Stimulated activated CD4-positive, alpha-beta T cell treated with anti-CD3 and anti-CD28 coated beads, TNF-alpha, amount 100 ng/mL, for 24 hours (primary cell): ENCODE measurements around the gene BICDL2.
"Not testable (repeated sequence)": the region's sequence is repeated elsewhere in the genome, so short reads cannot be mapped to it uniquely, and the experiment has no call there.

Experiments used
- DNase-seq, 3 experiments: peaks; one replicate each; pipeline ENCODE4 v3.0.0-alpha.2; 2020; ENCODE audit warnings: low read depth in 3 of 3

Gene BICDL2, protein sequence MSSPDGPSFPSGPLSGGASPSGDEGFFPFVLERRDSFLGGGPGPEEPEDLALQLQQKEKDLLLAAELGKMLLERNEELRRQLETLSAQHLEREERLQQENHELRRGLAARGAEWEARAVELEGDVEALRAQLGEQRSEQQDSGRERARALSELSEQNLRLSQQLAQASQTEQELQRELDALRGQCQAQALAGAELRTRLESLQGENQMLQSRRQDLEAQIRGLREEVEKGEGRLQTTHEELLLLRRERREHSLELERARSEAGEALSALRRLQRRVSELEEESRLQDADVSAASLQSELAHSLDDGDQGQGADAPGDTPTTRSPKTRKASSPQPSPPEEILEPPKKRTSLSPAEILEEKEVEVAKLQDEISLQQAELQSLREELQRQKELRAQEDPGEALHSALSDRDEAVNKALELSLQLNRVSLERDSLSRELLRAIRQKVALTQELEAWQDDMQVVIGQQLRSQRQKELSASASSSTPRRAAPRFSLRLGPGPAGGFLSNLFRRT

DNA sequence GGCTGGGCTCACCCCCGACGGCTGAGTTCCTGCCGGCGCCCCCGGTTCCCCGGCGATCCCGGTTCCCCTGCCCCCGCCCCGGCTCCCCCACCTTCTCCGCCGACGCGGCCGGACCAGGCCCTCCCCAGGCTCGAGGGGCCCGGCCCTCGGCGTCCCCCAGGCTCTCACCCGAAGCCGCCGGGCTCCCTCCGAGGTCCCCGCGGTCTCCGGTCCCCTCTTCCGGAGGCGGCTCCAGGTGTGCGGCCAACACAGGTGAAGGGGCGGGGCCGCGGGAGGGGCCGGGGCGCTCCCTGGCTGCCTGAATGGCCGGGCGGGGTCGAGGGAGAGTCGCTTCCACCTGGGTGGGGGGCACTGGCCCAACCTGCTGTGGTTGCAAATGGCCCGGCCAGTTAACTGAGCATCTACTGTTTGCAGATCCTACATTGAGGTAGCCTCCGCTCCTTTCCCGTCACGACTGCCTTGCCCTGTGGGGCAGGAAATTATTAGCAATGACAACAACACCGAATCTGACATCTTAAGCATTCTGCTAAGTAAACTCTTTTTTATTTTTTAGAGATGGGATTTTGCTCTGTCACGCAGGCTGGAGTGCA is at the start of gene BICDL2:
Gene BICDL2 (minus strand): TSS at position 219 of the 590 bp plus-strand sequence. CDS start 1,448 bp downstream, outside the sequence.
- DNase-seq: no peak

DNA sequence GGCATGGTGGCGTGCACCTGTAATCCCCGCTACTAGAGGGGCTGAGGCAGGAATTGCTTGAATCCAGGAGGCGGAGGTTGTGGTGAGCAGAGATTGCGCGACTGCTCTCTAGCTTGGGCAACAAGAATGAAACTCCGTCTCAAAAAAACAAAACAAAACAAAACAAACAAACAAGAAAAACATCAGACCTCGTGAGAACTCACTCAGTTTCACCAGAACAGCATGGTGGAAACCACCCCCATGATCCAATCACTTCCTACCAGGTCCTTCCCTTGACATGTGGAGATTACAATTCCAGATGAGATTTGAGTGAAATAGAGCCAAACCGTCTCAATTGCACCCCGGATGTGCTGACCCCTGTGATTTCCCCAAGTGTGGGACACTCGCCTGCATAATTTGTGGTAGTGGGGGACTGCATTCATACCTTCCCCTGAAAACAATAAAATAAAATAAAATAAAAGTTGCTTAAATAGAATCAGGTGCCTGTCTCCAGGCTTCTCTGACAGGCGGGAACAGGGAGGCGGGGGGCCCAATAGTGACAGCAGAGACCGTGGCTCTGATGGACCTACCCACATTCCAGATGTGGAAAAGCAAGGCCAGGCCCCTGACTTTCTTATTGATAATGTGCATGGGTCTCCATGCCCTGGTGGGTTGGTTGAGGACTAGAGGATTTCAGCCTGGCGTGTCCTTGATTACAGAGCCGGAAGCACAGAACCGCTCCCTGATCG is 49.3 kb upstream of the BICDL2 start:
- DNase-seq: no peak

DNA sequence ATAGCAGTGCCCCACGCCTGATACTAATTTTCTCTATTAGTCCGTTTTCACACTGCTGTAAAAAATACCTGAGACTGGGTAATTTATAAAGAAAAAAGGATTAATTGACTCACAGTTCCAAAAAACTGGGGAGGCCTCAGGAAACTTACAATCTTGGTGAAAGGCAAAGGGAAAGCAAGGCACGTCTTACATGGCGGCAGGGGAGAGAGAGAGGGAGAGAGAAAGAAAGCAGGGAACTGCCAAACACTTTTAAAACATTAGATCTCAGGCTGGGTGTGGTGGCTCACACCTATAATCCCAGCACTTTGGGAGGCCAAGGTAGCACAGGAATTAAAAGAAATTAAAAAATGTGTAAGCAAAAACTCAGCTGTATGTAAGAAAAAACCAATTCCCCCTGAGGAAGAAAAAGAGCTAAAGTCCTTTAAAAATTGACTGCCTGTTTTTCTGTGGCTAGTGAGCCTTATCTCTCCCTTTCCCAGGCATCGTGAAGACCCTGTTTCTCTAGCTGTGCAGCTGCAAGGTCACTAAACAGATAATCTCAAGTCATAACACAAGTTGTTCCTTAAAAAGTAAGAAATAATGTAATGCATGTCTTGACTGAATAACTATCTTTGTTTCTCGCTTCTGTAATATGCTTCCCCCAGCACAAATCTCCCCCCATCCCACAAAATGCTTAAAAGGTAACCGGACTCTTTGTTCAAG is 48.4 kb upstream of the BICDL2 start:
- no peak for DNase-seq

DNA sequence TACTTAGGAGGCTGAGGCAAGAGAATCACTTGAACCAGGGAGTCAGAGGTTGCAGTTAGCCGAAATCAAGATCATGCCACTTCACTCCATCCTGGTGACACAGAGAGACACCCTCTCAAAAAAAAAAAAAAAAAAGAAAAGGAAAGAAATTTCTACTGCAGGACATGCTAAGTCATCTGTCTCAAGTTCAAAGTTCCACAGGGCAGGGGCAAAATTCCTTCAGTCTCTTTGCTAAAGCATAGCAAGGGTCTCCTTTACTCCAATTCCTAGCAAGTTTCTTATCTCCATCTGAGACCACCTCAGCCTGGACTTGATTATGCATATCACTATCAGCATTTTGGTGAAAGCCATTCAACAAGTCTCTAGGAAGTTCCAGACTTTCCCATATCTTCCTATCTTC is 47.7 kb upstream of the BICDL2 start:
- no peak for DNase-seq

DNA sequence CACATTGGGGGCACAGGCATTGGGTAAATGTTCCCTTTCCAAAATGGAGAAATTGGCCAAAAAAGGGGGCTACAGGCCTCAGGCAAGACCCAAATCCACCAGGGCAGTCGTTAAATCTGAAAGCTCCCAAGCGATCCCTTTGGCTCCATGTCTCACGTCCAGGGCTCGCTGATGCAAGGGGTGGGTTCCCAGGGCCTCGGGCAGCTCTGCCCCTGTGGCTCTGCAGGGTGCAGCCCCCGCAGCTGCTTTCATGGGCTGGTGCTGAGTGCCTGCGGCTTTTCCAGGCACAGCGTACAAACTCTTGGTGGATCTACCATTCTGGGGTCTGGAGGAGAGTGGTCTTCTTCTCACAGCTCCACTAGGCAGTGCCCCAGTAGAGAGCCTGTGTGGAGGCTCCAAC is 46.7 kb upstream of the BICDL2 start:
- not testable (repeated sequence) for DNase-seq

DNA sequence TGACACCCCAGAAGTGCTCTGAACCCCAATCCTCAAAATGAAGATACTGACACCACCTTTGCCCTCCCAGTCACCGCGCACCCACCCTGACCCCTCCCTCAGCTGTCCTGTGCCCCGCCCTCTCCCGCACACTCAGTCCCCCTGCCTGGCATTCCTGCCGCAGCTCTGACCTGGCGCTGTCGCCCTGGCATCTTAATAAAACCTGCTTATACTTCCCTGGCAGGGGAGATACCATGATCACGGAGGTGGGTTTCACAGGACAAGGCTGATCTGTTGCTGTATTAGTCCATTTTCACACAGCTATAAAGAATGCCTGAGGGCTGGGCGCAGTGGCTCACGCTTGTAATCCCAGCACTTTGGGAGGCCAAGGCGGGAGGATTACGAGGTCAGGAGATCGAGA is 45.2 kb upstream of the BICDL2 start:
- not testable (repeated sequence) for DNase-seq

DNA sequence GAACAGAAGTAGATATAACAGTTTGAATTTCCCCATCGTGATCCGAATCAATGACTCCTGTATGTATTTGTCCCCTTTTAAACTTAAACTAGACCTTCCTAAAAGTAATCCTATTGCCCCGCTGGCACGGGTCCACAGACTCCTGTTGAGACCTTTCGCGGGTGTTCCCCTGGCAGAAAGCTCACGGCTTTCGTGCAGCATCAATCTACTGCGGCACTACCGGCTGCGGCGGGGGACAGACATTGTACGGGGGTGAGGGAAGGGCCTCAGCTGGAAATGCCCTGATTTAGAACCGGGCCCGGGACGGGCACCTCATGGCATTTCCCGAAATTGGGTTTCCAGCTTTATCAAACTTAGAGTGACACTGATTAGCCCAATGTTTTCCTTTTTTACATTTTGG is 43.3 kb upstream of the BICDL2 start:
- no peak for DNase-seq

DNA sequence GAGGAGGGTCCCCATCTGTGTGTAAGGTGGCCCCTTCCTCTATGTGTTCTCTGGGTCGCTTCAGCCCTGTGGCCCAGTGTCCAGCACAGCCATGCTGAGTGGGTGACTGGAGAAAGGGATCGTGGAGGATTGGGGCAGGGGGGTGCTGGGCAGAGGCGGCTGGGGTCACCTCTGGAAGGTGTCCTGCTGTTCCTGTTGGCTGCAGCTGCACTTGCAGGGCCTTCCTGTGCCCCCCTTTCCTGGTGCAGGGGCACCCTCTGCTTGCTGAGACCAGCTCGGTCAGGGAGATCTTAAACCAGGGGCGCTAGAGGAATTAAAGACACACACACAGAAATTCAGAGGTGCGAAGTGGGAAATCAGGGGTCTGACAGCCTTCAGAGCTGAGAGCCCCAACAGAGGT is 39.8 kb upstream of the BICDL2 start:
- no peak for DNase-seq

DNA sequence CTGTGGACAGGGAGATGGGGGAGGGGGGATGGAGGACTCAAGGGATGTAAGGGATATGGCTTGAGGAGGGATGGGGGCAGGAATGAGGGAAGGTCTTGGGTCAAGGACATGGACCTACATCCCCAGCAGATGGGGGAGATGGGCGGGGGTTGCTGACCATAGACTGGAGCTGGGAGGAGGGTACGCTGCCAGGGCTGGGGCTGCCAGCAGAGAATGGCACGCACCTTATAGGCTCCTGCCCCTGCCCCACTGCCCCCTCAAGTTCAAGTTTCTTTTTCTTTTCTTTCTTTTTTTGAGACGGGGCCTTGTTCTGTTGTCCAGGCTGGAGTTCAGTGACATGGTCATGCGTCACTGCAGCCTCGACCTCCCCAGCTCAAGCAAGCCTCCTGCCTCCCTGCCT is 39.2 kb upstream of the BICDL2 start:
- DNase-seq: not testable (repeated sequence)

DNA sequence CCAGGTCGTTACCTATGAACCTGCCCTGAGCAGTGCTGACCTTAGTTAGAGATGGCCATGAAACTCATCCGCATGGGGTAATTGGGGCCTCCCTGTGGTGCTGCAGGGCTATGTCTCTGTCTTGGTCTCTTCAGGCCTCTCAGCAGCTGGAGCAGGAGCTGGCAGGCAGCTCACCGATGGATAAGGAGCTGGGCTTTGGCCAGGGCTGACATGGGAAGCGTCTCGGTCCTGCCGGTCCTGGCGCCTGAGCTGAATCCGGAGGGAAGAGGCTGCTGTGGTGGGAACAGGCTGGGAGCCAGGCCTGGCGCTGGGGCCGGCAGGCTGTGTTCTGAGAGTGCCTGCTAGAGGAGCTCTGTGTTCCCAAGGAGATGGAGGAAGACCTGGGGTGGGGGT is 38.8 kb upstream of the BICDL2 start:
- no peak for DNase-seq

DNA sequence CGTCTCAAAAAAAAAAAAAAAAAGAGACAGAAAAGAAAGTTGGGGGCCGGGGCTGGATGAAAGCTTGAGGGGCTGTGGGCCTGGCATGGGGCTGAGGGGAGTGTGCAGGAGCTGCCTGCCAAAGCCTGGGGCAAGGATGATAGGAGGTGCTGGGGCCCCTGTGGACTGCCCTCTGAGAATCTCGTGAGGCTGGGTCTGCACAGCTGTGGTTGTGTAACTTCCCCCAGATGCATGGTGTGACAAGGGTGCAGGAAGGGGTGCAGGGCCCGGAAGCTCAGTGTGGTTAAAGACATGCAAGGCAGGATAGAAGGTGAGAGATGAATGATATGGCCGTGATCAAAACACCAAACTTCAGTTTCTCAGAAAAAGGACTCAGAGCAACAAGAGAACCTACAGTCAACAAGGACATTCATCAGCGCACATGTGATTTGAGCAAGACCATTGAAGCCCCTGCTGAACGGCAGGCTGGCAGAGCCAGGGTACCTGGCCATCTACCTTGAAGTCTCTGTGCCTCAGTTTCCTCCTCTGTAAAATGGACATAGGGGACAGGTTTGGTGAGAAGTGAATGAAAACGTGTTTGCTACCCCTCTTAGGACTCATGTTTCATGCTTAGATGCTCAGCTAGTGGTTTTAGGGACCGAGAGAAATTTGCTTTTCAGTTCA is 38.2 kb upstream of the BICDL2 start:
- DNase-seq: peak in 2 of 3 experiments; percentile 56 to 78

DNA sequence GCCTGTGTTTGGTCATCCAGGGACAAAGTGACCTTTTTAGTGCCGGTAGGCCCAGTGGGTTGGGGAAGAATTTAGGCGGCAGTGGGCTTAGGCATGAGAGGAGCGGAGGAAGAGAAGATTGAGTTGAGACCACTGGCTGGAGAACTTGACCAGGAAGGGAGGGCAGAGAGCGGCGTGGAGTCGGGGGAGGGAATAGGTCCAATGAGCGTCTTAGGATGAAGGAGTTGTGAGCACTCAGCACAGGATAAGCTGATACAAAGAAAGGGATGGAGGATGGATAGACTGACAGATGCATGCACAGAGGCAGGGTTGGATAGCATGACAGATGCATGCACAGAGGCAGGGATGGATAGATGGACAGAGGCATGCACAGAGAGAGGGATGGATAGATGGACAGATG is 36.7 kb upstream of the BICDL2 start:
- no peak for DNase-seq

DNA sequence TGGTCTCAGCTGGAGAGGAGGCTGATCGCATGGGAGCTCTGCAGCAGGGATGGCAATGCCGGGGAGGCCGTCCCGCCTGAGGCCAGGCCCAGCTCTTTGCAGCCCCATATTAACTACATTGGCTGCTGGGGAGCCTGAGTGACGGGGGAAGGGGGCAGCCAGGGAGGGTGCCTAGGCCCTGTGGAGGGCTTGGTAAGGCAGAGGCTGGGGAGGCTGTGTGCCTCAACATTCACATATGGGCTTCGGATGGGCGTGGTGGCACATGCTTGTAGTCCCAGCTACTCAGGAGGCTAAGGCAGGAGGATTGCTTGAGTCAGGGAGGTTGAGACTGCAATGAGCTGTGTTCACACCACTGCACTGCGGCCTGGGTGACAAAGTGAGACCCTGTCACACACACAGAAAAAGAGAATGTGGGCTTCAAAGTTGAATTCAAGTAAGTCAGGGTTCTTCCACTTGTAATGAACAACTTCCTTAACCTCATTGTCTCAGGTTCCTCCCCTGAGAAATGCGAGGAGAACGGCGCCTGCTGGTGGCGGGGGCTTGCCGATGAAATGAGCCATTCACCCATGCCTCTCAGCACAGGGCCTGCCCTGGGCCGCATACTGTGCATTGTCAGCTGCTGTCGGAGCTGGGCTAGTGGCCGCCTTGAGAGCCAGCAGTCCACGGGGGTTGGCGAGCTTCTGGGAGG is 36.0 kb upstream of the BICDL2 start:
- not testable (repeated sequence) for DNase-seq

DNA sequence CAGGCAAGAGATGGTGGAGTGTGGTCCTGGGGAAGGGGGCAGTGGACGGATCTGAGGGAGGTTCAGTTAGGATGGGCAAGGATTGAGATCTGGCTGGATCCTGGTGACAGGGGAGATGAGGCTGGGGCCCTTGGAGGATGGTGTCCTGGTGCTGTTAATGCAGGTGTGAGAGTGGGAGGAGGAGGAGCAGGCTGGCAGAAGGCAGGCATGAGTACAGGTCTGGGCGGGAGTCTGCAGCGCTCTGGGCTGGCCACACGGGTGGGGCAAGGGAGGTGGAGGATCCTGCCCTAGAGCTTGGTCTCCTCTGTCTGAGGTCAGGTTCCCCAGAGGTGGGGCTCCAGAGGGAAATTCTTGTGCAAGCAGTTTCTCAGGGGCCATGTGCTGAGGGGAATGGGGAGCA is 35.4 kb upstream of the BICDL2 start:
- not testable (repeated sequence) for DNase-seq

DNA sequence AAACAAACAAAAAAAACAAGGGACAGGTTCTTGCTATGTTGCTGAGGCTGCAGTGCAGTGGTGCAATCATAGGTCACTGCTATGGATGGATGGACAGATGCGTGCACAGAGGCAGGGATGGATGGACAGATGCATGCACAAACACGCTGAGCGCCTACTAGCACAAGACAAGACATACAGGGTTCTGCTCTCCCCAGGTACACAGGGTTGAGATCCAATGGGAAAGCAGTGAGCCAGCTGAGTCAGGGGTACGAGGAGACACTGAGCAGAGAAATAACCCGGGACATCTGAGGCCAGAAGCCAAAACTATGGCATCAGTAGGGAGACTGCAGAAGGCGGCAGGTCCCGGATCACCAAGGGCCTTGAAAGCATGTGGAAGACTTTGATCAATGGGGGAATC is 34.9 kb upstream of the BICDL2 start:
- DNase-seq: no peak

DNA sequence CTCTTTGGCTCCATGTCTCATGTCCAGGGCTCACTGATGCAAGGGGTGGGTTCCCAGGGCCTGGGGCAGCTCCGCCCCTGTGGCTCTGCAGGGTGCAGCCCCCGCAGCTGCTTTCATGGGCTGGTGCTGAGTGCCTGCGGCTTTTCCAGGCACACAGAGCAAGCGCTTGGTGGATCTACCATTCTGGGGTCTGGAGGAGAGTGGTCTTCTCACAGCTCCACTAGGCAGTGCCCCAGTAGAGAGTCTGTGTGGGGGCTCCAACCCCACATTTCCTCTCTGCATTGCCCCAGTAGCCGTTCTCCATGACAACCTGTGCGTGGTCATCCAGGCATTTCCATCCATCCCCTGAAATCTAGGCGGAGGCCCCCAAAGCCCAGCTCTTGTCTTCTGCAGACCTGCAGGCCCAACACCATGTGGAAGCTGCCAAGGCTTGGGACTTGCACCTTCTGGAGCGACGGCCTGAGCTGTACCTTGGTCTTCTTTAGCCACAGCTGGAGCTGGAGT is 33.9 kb upstream of the BICDL2 start:
- no peak for DNase-seq

DNA sequence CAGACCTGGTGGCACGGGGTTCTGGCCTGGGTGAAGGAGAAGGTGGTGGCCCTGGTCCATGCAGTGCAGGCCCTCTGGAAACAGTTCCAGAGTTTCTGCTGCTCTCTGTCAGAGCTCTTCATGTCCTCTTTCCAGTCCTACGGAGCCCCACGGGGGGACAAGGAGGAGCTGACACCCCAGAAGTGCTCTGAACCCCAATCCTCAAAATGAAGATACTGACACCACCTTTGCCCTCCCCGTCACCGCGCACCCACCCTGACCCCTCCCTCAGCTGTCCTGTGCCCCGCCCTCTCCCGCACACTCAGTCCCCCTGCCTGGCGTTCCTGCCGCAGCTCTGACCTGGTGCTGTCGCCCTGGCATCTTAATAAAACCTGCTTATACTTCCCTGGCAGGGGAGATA is 32.4 kb upstream of the BICDL2 start:
- DNase-seq: not testable (repeated sequence)

DNA sequence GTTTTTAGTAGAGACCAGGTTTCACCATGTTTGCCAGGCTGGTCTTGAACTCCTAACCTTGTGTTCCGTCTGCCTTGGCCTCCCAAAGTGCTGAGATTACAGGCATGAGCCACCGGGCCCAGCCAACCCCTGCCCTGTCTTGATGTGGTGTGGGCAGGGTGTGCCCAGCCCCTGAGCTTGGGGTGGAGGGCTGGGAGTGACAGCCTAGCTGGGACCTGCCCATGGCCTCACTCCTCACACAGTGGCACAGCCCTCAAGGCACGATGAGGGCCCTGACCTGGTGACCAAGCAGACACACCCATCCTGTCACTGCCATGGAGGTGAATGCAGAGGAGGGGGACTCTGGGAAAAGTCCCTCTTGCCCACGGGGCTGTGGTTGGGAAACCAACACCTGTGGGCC is 31.7 kb upstream of the BICDL2 start:
- DNase-seq: no peak

DNA sequence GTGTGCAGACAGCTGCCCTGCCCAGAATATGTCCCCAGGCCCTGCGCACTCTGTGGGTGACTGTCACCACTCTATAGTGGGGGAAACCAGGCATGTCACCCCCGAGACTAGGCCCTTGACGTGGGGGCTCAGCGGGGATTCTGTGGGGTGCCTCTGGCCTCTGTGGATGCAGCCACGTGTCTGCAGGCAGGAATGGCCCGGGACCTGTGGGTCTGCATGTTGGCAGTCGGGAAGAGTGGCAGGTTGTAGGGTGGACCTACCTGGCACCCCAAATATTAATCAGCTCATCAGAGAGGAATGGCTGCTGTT is 29.6 kb upstream of the BICDL2 start:
- no peak for DNase-seq

DNA sequence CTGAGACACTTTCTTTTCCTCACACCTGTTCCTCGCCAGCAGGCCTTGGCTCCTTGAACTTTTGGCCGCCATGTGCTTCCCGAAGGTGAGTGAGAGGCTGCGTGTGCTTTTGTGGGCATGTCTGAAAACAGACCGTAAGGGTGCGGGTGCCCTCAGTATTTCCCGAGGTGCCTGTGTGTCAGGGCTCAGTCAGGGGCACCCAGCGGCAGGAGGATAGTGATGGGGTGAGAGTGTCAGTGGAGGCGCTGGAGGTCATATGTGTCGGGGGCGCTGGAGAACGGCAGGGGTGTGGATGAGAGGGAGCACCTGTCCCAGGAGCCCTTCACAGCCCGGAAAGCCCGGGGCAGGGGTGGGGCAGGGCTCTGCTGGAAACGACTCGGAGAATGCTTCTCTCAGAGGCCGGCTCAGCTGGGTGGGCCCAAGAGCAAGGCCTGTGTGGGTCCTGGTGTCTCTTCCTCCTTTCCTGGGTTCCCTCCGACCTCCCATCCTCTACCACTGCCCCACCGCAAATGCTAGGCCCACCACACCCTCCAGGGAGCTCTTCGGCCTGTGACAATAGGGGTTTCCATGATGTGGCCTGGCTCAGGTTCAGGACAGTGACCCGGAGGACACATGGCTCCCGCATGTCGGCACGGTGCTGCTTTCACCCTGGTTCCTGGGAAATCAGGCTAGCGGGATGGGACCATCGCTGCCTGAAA is 29.1 kb upstream of the BICDL2 start:
- no peak for DNase-seq
